Right atrium auricular region (tissue), 2 donors: Measurements from ENCODE around the gene ATXN1. TPM values are rescaled to one million over a fixed set of nuclear protein-coding genes. Genes with fewer than 3 reads are reported as not detected.
"Not testable (repeated sequence)": the region's sequence is repeated elsewhere in the genome, so short reads cannot be mapped to it uniquely, and the experiment has no call there.

Experiments
- DNase-seq: peaks from one replicate; pipeline ENCODE4 v3.0.0-alpha.2; 2019; ENCODE audit warnings: low spot score
- H3K27ac ChIP-seq, 2 donors: fragments of 200-600 bp; sonication (generic); 1 replicate in 1 of 2; 2 replicates in 1 of 2; pipeline ENCODE4 v1.5.1; 2016 to 2019
- H3K27me3 ChIP-seq, 2 donors: fragments of 200-600 bp; sonication (generic); one replicate each; pipeline versions ENCODE4 v1.5.1 to v1.6.0; 2017 to 2019
- H3K36me3 ChIP-seq: fragments of 200-600 bp; sonication (generic); one replicate; pipeline ENCODE4 v1.5.1; 2016
- H3K4me1 ChIP-seq, 2 donors: fragments of 200-600 bp; sonication (generic); one replicate each; pipeline versions ENCODE4 v1.5.1 to v1.6.0; 2017 to 2019
- H3K4me3 ChIP-seq, 2 donors: fragments of 200-600 bp; sonication (generic); 1 replicate in 1 of 2; 2 replicates in 1 of 2; pipeline ENCODE4 v1.5.1; 2017 to 2019; ENCODE audit warnings: mild to moderate bottlenecking in 1 of 2, moderate library complexity in 1 of 2
- H3K9me3 ChIP-seq, 2 donors: fragments of 200-600 bp; sonication (generic); one replicate each; pipeline ENCODE4 v1.5.1; 2019
- CTCF ChIP-seq, 2 donors: fragments of 200-600 bp; sonication (generic); IDR thresholded peaks; one replicate each; pipeline ENCODE4 v1.5.1; 2019; ENCODE audit warnings: antibody characterized with exemption in 2 of 2
- total RNA-seq, 2 donors: library from RNA; depleted of rRNA; stranded (reverse); fragments of >200 nt; gene quantifications; one replicate each; pipeline ENCODE4 v1.1.0, GENCODE V29; 2016

The ATXN1 gene
- total RNA-seq, 2 donors from 2014 or later: 41.8 to 62.0 TPM

- H3K4me3 ChIP-seq: no peak overlapping the region
- peaks cover 0 to 17% of the 10 kb centered on the region in 2 donors for H3K4me1 ChIP-seq
- no peak for TF ChIP-seq CTCF (IDR thresholded peaks at IDR 0.05)
- H3K36me3 ChIP-seq: no peaks in the 10 kb centered on the region
- H3K27ac ChIP-seq: peak overlapping the region; percentile 52 to 83
- no peak for DNase-seq
- H3K9me3 ChIP-seq: no peaks in the 10 kb centered on the region
- no peaks in the 10 kb centered on the region for H3K27me3 ChIP-seq
These were observed 49.6 kb downstream of the ATXN1 start for GRCh38 chr6:16711546-16712254.

DNA sequence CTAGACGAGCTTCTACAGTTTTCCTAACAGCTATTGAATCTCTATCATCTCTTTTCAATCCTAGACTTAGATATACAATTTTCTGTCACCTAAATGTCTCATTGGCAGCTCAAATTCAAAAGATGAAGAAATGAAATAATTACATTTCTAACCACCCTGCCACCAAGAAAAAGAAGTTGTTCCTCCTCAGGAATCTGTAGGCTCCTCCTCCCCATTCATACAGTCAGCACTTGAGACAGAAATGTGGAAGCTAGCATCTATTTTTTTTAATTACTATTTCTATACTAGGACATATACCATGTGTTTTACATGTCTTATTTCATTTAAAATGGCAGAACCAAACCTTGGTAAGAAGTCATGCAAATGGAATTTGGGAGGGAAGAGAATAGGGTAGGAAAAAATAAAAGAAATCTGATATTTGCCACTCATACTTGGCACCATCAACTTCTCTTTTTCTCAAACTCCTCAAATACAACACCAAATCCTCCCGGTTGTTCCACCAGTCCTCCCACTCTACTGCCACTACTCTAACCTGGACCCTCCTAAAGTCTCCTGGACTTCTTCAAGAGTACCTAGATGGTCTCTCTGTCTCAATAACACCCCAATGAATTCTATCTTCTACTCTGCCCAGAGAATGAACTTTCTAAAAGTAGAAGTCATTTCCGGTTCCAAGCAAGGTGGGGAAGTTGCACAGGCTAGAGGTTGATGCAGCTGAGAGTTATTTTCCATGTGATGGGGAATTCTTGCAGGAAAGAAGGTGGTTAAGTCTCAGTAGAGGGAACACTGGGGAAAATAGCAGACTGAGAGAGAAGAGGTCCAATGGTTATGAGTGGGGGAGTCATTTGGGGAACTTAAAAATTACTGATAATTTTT is 54.1 kb downstream of the ATXN1 start:
- Histone ChIP-seq H3K27me3 (no peaks in the 10 kb centered on the region), H3K36me3 (no peaks in the 10 kb centered on the region), H3K27ac (no peak overlapping the region), H3K4me1 (peaks cover 0 to 22% of the 10 kb centered on the region in 2 donors), H3K9me3 (no peaks in the 10 kb centered on the region), H3K4me3 (no peak overlapping the region)
- TF ChIP-seq CTCF (IDR thresholded peaks at IDR 0.05): no peak
- DNase-seq: no peak

DNA sequence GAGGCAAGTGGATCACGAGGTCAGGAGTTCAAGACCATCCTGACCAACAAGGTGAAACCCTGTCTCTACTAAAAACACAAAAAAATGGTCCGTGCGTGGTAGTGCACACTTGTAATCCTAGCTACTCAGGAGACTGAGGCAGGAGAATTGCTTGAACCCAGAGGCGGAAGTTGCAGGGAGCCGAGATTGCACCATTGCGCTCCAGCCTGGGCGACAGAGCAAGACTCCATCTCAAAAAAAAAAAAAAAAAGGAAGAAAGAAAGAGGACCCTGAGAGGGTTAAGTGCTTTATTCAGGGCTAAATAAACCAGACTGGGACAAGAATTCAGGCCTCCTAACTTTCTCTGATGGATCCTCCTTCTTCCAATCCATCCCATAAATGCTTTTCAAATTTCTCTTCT is 54.8 kb downstream of the ATXN1 start:
- not testable (repeated sequence) for H3K27me3 ChIP-seq, H3K27ac ChIP-seq, H3K4me3 ChIP-seq, H3K36me3 ChIP-seq, DNase-seq, H3K9me3 ChIP-seq
- peaks cover 0 to 22% of the 10 kb centered on the region in 2 donors for H3K4me1 ChIP-seq

GRCh38 chr6:16706029-16706428 is 55.2 kb downstream of the ATXN1 start:
- peaks cover 0 to 26% of the 10 kb centered on the region in 2 donors for H3K4me1 ChIP-seq
- no peaks in the 10 kb centered on the region for H3K36me3 ChIP-seq
- no peak for DNase-seq
- no peaks in the 10 kb centered on the region for H3K9me3 ChIP-seq
- TF ChIP-seq CTCF (IDR thresholded peaks at IDR 0.05): no peak
- H3K27me3 ChIP-seq: no peaks in the 10 kb centered on the region
- H3K27ac ChIP-seq: no peak overlapping the region
- H3K4me3 ChIP-seq: no peak overlapping the region

DNA sequence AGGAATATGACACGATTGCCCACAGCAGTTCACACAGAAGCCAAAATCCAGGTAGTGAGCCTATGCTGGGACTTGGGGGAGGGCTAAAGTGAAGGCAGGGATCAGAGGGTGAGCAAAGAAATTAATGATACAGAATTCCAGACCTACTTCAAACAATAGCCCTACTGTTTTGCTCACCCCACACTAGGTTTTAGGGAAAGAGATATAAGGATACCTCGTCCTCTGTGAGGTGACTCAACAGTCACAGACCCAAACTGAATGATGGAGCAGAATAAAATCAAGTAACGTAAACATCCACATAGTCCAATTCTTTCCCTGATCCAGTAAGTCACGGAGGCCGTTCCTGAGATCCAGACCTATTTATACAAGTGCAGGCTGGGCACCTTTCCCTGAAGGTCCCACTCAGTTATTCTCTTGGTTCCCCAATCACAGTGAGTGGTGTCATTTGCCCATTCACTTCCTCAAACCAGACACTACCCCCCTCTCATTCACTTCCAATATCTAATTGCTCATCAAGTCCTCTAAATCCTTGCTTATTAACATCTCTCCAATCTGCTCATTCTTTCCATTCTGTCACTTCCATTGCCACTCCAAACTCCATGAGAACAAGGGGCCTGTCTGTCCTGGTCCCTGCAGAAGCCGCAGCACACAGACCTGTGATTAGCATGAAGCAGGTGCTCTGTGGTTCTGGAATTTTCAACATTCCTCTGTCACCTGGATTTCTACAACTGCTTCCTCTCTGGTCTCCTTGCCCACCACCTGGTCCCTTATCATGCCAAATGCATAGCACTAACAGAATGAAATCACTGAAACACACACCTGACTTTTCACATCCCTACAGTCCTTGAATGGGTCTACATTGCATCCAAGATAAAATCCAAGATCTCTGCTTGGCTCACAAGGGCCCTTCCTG is 55.9 kb downstream of the ATXN1 start:
- peaks cover 0 to 33% of the 10 kb centered on the region in 2 donors for H3K4me1 ChIP-seq
- H3K27me3 ChIP-seq: no peaks in the 10 kb centered on the region
- TF ChIP-seq CTCF (IDR thresholded peaks at IDR 0.05): no peak
- H3K4me3 ChIP-seq: no peak overlapping the region
- H3K36me3 ChIP-seq: no peaks in the 10 kb centered on the region
- DNase-seq: no peak
- H3K9me3 ChIP-seq: no peaks in the 10 kb centered on the region
- H3K27ac ChIP-seq: no peak overlapping the region
